Type B pancreatic cell (in vitro differentiated cells): ENCODE measurements around the gene MPV17. TPM values are rescaled to one million over a fixed set of nuclear protein-coding genes. Genes with fewer than 3 reads are reported as not detected.

ENCODE experiments used
- DNase-seq: peaks from one replicate; pipeline ENCODE4 v3.0.0; 2021; ENCODE audit warnings: mixed read lengths; ENCODE audit not compliant: unreplicated experiment; ENCODE audit errors: extremely low spot score
- H3K27ac Mint-ChIP-seq: 2 replicates; pipeline ENCODE4 v1.8.0; 2021; ENCODE audit warnings: mild to moderate bottlenecking, mixed read lengths
- H3K27me3 Mint-ChIP-seq: 2 replicates; pipeline ENCODE4 v1.8.0; 2021; ENCODE audit warnings: mixed read lengths
- H3K36me3 Mint-ChIP-seq: 2 replicates; pipeline ENCODE4 v1.8.0; 2021; ENCODE audit warnings: mixed read lengths
- H3K4me1 Mint-ChIP-seq: one replicate; pipeline ENCODE4 v1.8.0; 2021; ENCODE audit warnings: mixed read lengths; ENCODE audit not compliant: unreplicated experiment
- H3K4me3 Mint-ChIP-seq: 2 replicates; pipeline ENCODE4 v1.8.0; 2021; ENCODE audit warnings: mild to moderate bottlenecking, mixed read lengths
- H3K9me3 Mint-ChIP-seq: 2 replicates; pipeline ENCODE4 v1.8.0; 2021; ENCODE audit warnings: mixed read lengths
- CTCF ChIP-seq: fragments of 200-600 bp; sonication (generic); conservative IDR thresholded peaks from 2 replicates; pipeline ENCODE4 v1.5.0; 2021; ENCODE audit warnings: antibody characterized with exemption, mild to moderate bottlenecking
- long read RNA-seq: library from polyadenylated mRNA; unstranded; transcript quantifications from one replicate; pipeline ENCODE4 v2.0.0, GENCODE V29; 2020
- total RNA-seq: library from RNA; stranded (reverse); gene quantifications from 2 replicates; pipeline ENCODE4 v1.2.1, GENCODE V29; 2021; ENCODE audit warnings: low replicate concordance

MPV17 gene, protein sequence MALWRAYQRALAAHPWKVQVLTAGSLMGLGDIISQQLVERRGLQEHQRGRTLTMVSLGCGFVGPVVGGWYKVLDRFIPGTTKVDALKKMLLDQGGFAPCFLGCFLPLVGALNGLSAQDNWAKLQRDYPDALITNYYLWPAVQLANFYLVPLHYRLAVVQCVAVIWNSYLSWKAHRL
- total RNA-seq = 48.9 and 62.4 TPM in 2 replicates
- long read RNA-seq, transcript MPV17-203 (8 exons, 1,005 nt) = major isoform, 10 of 17 reads
- long read RNA-seq, partial matches to known transcripts = 0 of 17 reads
- long read RNA-seq, other reads (novel, unspliced or antisense) = 5 of 17 reads

- Mint-ChIP-seq H3K36me3 (peaks cover 22% of the 10 kb centered on the region), H3K9me3 (no peaks in the 10 kb centered on the region), H3K27me3 (no peaks in the 10 kb centered on the region), H3K4me1 (peaks cover 13% of the 10 kb centered on the region), H3K4me3 (peak within 1 kb of the TSS; percentile 99), H3K27ac (peak within 1 kb of the TSS; percentile 98)
- DNase-seq = peak; percentile 85
- TF ChIP-seq CTCF = no peak
Observed at GRCh38 chr2:27322766-27323595, at the start of gene MPV17. Gene MPV17 (minus strand): TSS chr2:27323097. CDS start chr2:27322517, 580 bp downstream.

DNA sequence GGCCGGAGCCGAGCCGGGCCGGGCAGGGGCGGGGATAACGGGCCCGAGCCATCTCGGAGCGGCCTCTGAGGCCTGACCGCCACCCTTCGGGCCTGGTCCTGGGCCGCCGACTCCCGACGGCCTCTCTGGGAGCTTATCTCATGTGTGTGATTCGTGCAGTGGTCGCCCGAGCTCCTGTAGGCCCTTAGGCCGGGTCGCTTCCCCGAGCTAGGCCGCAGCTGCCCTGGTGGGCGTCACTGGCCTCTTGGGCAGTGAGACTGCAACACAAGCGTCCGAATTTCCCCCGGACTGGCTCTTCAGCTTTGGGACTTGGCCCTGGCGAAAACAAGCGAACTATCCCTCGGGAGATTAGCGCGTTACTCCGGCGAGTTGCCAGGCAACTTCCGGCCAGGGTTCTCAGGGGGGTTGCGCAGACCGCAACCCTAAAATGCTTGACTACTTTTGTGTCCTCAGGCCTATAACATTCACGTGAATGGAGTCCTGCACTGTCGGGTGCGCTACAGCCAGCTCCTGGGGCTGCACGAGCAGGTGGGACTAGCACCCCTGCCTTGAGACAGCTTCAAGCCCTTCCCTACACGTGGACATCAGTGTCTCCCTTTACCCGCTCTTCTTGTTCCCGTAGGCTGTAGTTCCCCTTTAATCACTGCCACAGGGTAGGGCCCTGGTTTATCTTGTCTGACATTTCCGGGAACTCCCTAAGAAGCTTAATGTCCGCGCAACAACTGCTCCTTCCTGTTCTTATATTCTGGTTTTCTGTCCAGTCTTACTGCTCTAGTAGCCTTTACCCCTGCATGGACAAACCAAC, 48.1 kb upstream of the MPV17 start:
- Mint-ChIP-seq H3K27me3 (no peaks in the 10 kb centered on the region), H3K27ac (peak overlapping the region; percentile 99), H3K9me3 (no peaks in the 10 kb centered on the region), H3K4me3 (peak overlapping the region; percentile 96), H3K4me1 (peaks cover 26% of the 10 kb centered on the region), H3K36me3 (peaks cover 27% of the 10 kb centered on the region)
- no peak for TF ChIP-seq CTCF
- DNase-seq = no peak

DNA sequence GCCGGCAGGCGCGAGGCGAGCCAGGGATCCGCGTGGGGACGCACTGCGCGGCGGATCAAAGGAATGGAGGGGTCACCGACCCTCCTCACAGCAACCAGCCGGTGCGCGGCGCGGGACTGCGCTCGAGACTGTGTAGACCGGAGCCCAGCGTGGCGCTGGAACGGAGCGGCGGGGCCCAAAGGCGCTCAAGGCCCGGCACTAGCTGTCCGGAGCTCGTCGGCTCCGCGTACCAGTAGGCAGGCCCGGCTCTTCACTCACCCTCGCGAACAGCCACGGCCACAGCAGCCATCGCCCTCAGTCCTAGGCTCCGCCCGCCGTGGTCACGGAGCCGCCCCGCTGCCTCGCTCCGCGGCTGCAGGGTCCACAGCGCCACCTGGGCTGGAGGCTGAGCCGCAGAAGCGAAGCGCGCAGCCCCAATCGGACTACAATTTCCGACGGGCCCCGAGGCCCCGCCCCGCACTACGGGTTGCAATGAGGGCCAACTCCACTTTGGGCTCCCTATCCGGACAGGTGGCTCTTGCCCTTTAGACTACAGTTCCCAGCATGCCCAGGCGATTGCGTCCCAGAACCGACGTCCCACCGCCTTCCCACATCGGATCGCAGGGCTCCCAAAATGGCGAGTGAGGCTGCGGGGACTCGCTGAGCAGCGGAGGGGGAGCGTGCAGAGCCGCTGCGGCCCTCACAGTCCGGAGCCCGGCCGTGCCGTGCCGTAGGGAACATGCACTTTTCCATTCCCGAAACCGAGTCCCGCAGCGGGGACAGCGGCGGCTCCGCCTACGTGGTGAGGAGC, 47.3 kb upstream of the MPV17 start, which contains the start of the genes EIF2B4 and SNX17:
Gene EIF2B4 (minus strand): TSS at position 313 of the 790 bp plus-strand sequence. CDS start 24 bp downstream, at position 289.
Gene SNX17 (plus strand): TSS at position 591 of the 790 bp plus-strand sequence. CDS start 128 bp downstream, at position 719.
- peak within 1 kb of the TSS; percentile 96 for H3K4me3 Mint-ChIP-seq
- H3K27me3 Mint-ChIP-seq = no peaks in the 10 kb centered on the region
- DNase-seq = peak; percentile 99
- H3K4me1 Mint-ChIP-seq = peaks cover 26% of the 10 kb centered on the region
- peak within 1 kb of the TSS; percentile 99 for H3K27ac Mint-ChIP-seq
- peak; percentile 73 for TF ChIP-seq CTCF
- H3K36me3 Mint-ChIP-seq = peaks cover 27% of the 10 kb centered on the region
- H3K9me3 Mint-ChIP-seq = no peaks in the 10 kb centered on the region

- H3K9me3 Mint-ChIP-seq = no peaks in the 10 kb centered on the region
- TF ChIP-seq CTCF = no peak
- H3K27ac Mint-ChIP-seq = peak overlapping the region; percentile 98
- DNase-seq = no peak
- peak overlapping the region; percentile 96 for H3K4me3 Mint-ChIP-seq
- peaks cover 26% of the 10 kb centered on the region for H3K36me3 Mint-ChIP-seq
- H3K27me3 Mint-ChIP-seq = no peaks in the 10 kb centered on the region
- H3K4me1 Mint-ChIP-seq = peaks cover 26% of the 10 kb centered on the region
Observed at GRCh38 chr2:27369471-27370025, 46.7 kb upstream of the MPV17 start.
